Mesothelial cell of epicardium (in vitro differentiated cells): Measurements from ENCODE around the gene UXS1. TPM values are rescaled to one million over a fixed set of nuclear protein-coding genes. Genes with fewer than 3 reads are reported as not detected.

Experiments
- DNase-seq, 2 experiments: peaks; one replicate each; pipeline ENCODE4 v3.0.0; 2021; ENCODE audit warnings: low spot score in 2 of 2; ENCODE audit not compliant: unreplicated experiment in 2 of 2
- H3K27ac Mint-ChIP-seq: 2 replicates; pipeline ENCODE4 v1.8.0; 2021; ENCODE audit warnings: mixed read lengths
- H3K27me3 Mint-ChIP-seq: 2 replicates; pipeline ENCODE4 v1.8.0; 2021; ENCODE audit warnings: low read depth, mixed read lengths
- H3K36me3 Mint-ChIP-seq: 2 replicates; pipeline ENCODE4 v1.8.0; 2021; ENCODE audit warnings: mixed read lengths
- H3K4me1 Mint-ChIP-seq: 2 replicates; pipeline ENCODE4 v1.8.0; 2021; ENCODE audit warnings: mixed read lengths
- H3K4me3 Mint-ChIP-seq: 2 replicates; pipeline ENCODE4 v1.8.0; 2021; ENCODE audit warnings: mild to moderate bottlenecking, moderate library complexity, mixed read lengths
- H3K9me3 Mint-ChIP-seq: 2 replicates; pipeline ENCODE4 v1.8.0; 2021; ENCODE audit warnings: mixed read lengths
- total RNA-seq: library from RNA; stranded (reverse); gene quantifications from 3 replicates; pipeline ENCODE4 v1.2.1, GENCODE V29; 2021
- TF ChIP-seq, protein P1 (sequence below): fragments of 200-600 bp; sonication (generic); IDR thresholded peaks from one replicate; pipeline ENCODE4 v1.5.0; 2021; ENCODE audit warnings: antibody characterized with exemption; ENCODE audit not compliant: unreplicated experiment

The UXS1 gene
- total RNA-seq, 1 donor from 2014 or later = 52.8 TPM

DNA sequence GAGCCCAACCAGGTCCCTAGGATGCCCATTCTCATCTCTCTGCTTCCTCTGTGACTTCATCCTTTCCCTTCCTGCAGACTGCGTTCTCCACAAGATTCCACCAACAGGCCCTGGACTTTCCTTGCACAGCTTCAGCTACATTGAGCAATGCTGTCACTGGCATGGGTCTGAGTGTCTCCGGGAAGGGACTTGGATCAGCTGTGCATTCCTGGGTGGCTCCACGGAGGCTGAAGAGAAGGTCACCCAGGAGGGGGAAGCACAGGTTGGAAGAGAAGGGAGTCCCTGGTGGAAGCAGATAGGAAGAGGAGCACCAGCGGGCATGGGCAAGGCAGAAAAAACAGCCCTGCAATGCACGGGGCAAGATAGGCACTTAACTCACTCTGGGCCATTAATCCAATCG is 140.5 kb downstream of the UXS1 start:
- H3K36me3 Mint-ChIP-seq = no peaks in the 10 kb centered on the region
- TF ChIP-seq, protein P1, sequence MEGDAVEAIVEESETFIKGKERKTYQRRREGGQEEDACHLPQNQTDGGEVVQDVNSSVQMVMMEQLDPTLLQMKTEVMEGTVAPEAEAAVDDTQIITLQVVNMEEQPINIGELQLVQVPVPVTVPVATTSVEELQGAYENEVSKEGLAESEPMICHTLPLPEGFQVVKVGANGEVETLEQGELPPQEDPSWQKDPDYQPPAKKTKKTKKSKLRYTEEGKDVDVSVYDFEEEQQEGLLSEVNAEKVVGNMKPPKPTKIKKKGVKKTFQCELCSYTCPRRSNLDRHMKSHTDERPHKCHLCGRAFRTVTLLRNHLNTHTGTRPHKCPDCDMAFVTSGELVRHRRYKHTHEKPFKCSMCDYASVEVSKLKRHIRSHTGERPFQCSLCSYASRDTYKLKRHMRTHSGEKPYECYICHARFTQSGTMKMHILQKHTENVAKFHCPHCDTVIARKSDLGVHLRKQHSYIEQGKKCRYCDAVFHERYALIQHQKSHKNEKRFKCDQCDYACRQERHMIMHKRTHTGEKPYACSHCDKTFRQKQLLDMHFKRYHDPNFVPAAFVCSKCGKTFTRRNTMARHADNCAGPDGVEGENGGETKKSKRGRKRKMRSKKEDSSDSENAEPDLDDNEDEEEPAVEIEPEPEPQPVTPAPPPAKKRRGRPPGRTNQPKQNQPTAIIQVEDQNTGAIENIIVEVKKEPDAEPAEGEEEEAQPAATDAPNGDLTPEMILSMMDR = no peak
- H3K27me3 Mint-ChIP-seq = peaks cover 36% of the 10 kb centered on the region
- H3K9me3 Mint-ChIP-seq = peaks cover 4% of the 10 kb centered on the region
- no peak overlapping the region for H3K27ac Mint-ChIP-seq
- H3K4me1 Mint-ChIP-seq = peaks cover 11% of the 10 kb centered on the region
- H3K4me3 Mint-ChIP-seq = no peak overlapping the region
- no peak for DNase-seq

DNA sequence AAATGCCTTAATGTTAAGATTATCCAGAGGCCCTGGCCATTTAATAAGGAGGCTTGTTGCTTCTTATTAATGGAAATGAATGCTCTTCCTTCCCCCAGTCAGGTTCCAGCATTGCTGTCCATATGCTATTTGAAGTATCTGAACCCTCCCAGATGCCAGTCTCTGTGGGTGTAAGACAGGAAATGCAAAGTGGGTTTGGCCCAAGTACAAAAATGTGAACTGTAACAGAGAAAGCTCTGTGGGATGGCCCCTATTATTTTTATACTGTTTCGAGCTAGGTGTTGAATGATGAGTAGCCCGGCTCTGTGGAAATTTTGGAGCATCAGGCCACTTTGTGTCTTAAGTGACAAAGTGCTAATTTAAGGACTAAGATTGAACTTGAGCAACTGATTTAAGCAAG is 141.0 kb downstream of the UXS1 start:
- Mint-ChIP-seq H3K9me3 (peaks cover 4% of the 10 kb centered on the region), H3K4me1 (peaks cover 11% of the 10 kb centered on the region), H3K36me3 (no peaks in the 10 kb centered on the region), H3K27ac (no peak overlapping the region), H3K4me3 (no peak overlapping the region), H3K27me3 (peaks cover 34% of the 10 kb centered on the region)
- DNase-seq = no peak
- TF ChIP-seq, protein P1 = no peak

DNA sequence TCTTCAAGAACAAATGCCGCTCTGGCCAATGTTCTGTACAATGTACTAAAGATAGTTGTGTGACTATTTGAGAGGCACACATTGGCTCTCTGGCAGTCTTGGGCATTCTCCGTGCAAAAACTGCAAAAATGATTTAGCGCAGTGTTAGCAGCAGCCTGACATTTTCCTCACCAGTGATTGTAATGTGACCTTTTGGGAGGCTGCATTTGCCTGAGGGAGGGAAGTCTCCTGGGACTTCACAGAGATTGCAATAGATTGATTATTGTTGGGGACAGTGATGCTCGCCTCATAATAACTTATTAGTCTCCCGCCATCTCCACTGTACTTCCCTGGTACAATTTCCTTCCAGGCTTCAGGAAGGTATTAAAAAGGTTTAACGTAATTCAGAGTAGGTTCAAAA is 149.2 kb downstream of the UXS1 start:
- H3K36me3 Mint-ChIP-seq = no peaks in the 10 kb centered on the region
- no peak for DNase-seq
- H3K4me1 Mint-ChIP-seq = peaks cover 3% of the 10 kb centered on the region
- peaks cover 6% of the 10 kb centered on the region for H3K27me3 Mint-ChIP-seq
- TF ChIP-seq, protein P1 = no peak
- H3K9me3 Mint-ChIP-seq = no peaks in the 10 kb centered on the region
- H3K4me3 Mint-ChIP-seq = no peak overlapping the region
- H3K27ac Mint-ChIP-seq = no peak overlapping the region

DNA sequence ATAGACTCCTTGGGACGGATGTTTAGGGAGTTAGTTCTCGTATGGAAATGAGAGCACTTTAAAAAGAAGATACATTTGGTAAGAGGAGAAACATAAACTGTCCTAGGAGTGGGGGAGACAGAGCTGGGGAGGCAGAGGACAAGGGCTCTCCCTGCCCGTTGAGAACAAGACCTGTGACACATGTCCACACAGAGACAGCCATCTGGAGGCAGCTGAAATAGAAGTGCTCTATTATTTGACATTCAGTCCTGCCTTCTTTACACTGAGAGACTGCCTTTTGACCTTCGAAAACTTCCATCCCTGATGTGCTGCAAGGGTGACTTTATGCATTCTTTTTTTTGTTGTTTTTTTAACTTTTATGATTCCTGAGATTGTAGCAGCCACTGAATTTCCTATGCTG is 150.1 kb downstream of the UXS1 start:
- H3K4me3 Mint-ChIP-seq = no peak overlapping the region
- H3K9me3 Mint-ChIP-seq = no peaks in the 10 kb centered on the region
- H3K27me3 Mint-ChIP-seq = peaks cover 3% of the 10 kb centered on the region
- no peaks in the 10 kb centered on the region for H3K36me3 Mint-ChIP-seq
- no peak overlapping the region for H3K27ac Mint-ChIP-seq
- TF ChIP-seq, protein P1 = no peak
- DNase-seq = no peak
- H3K4me1 Mint-ChIP-seq = peaks cover 5% of the 10 kb centered on the region
